NCI-H146 (cell line): ENCODE data around the gene CCIN.

Source experiments
- DNase-seq: peaks from one replicate; lab custom pipeline; 2025; lab: John Stamatoyannopoulos, UW

Gene CCIN

DNA sequence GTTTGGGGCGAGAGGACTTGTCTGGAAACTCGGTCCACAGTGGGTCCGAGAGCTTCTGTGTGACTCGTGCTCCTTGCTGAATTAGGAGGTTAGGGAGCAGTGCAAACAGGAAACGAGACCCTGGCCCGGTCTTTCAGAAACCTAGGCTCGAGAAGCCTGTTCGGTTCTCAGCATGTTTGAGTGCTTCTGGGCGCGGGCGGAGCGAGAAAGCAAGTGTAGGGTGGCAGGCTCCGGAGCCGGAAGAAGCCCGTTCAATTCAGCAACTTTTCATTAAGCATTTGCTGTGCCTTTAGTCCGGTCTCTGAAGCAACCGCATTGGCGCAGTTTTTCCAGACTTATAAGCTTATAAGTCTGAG, 22.1 kb downstream of the CCIN start:
- DNase-seq: peak; percentile 48

DNA sequence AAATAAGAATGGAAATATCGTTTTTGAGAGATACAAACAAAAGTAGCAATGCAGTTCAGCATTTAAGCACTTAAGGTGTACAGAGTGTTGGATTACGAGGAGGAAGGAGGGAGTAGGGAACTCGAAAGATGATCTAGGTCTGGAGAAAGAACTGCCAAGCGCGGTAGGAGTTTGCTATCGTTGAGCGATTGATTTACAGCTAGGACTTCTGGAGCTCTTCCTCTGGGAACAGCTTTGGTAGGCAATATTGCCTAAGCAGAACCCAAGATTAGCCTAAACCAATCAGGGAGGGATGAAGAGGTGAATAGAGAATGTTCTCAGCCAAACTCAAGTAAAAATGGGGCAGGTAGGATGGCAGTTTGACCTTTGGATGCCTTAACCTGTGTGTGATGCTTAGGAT, 22.5 kb downstream of the CCIN start:
- peak; percentile 16 for DNase-seq

DNA sequence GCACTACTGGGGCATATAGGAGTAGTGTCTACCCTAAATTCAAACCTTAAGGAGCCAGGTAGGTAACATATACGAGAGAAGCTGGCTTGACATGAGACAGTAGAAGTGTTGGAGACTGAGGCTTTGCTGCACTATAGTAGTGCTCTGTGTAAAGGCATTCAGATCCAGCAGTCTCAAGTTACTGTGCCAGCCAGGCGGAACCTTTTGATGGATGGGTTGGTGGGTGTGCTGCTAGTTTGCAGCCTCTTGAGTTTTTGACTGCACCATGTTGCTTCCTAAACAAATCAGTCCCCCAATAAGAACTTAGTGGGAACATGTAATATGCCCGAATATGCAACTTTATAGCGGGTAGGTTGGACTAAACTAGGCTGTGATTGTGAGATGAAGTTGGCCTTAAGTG, 23.0 kb downstream of the CCIN start:
- DNase-seq: no peak

DNA sequence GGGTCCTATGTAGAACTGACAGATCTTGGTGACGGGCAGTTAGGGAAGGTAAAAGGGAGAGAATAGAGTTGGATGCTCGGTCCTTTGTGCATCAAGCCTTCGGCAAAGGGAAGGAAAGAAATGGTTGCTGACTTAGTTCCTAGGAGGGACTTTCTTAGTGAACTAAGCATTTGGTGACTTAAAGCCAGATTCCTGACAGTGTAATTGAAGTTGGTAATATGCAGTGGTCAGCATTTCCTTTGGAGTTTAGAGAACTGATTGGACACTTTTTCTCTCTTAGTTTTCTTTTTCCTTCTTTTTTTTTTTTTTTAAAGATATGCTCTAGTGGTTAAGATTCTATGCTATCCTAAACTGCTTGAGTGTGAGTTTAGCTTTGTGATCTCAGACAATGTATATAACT, 23.8 kb downstream of the CCIN start:
- no peak for DNase-seq

DNA sequence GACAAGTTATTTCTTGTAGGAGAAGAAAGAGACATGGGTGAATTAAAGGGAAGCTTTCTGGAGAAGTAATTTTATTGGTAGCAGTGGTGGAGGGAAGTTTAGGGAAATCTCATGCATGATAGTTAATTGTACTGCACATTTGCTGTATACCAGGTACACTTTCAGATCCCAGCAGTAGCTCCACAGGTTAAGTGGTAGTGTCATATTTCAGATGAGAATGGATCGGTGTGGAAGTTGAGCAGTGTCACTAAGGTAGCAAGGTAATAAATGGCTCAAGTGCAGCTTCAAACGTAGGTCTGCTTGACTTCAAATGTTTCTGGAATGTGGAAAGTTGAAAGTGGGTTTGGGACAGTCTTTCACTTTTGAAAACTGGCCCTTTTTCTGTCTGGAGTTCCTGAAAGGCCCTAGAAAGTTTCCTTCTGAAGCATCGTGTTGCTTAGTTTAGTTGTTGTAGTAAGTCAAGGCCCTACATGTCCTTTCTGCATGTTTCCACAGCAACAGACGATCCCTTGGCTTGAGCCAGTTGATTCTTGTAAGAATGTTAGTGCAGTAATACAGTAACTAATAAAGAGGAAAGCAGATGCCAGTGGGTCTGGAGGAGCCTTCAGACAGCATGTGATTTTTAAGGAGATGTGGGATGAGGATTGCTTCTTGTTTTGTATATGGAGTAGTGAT, 25.3 kb downstream of the CCIN start:
- no peak for DNase-seq

DNA sequence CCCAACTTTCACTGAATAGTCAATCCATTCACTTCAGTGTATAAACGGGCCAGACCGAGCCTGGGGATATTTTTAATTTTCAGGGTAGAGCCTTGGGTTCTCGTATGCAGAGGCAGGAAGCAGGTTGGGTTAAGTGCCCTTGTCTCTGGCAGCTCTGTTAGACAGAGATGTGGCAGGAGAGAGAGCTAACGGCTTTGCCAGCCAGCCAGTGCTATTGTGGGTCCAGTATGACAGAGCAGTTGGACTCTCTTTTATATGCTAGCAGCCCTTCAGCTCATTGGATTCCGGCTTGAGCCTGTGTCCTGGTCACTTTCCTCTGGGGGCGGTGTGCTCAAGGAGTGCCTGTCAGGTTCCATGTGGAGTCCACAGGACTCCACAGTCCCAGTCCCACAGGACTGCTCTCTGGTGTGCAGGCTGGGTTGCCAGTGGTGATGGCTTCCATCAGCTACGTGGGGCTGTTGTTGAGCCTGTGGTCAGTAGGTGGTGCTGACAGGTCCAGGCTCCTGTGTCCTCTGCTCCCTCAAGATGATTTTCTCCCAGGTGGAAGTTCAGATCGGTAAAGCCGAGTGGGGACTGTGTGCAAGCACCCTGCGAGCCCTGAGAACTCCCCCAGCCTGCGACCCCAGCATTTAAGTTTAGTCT, 35.8 kb downstream of the CCIN start:
- DNase-seq: peak; percentile 13

DNA sequence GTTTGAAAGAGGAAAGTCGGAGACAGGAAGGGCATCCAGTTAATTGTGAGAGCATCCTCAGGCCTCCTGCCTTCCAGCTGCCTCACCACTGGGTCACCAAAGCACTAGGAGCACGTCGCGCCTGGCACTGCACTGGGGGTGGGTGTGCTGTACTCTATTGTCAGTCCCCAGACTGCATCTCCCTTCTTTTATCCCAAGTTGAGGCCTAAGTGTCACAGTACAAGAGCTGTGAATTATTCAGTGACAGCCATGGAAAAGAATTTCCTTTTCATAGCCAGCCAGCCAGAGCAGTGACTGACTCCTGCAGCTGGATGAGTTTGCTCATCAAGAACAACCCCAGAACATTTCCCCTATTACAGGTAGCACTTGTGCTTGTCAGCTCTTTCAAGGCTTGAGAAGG, 37.8 kb downstream of the CCIN start:
- no peak for DNase-seq

DNA sequence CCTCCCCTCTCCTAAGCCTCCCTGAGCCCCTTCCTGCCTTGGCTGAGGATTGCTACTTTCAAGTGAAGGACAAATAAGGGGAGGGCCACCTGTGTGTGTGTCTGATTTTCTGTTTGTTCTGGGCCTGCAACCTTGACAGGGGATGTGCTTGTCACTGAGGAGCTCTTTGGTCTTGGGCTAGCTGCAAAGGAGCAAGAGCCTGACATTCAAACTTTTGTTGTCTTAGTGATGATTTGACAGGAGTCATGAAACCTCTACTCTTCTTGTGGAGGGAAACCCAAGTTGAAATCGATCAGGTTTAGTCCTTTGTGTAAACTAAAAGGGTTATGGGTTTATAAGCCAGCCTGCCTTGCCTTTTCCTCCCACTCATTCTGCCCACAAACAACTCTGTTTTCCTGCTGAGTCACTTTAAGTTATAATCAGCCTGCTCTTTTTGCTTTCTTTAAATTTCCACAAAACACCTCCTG, 38.4 kb downstream of the CCIN start:
- DNase-seq: no peak

DNA sequence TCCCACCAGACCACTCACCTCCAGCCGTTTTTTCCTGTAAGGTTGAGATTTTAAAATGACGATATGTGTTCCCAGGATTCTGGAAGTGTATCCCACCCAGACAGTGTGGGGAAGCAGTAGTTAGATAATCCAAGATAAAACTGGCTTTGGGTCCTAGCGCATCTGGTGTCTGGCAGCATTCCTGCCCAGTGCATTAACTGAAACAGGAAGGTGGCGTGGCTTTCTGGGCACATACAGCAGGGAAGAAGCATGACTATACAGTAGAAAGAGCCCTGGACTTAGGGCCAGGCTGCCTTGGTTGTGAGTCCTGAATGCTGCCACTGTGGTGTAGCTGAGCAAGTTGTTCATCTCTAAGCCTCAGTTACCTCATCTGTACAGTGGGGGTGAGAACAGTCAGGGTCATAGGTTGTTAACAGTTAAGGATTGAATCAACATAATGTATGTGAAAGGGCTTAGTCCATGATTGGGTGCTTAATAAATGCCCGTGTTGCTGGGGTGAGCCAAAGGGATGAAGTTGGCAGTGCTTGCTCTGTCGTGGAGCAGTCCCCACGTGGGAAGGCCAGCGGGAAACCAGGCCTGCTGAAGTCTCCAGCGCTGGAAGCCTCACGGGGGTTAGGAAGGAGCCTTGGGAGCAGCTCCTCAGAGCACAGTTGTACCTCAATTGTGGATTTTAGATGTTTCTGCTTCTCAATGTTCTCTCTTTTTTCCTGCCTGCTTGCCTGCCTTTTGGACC, 39.5 kb downstream of the CCIN start:
- no peak for DNase-seq

DNA sequence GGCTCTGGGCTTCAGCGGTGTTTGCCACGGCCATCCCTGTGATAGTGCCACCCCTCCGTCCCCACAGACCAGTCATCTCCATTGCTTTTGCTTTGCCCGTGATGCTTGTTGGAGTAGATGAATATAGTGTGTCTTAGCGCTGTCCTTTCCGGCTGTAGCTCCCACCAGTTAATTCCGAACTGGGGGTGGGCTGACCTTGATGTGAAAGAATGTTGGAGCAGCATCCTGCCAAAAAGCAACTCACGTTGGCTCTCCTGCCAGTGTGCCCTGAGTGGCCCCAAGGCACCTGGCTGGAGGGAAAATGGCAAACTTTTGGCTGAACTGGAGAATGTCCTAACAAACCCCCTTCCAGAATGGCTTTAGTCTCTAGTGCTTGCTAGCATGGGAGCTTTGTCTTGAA, 41.5 kb downstream of the CCIN start:
- DNase-seq: no peak

DNA sequence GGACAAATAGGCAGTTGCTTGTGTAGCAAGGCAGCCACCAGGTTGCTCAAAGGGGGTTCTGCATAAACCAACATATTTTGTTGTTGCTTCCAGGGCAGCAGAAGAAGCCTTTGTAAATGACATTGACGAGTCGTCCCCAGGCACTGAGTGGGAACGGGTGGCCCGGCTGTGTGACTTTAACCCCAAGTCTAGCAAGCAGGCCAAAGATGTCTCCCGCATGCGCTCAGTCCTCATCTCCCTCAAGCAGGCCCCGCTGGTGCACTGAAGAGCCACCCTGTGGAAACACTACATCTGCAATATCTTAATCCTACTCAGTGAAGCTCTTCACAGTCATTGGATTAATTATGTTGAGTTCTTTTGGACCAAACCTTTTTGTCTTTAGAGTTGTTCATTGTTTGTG, 42.3 kb downstream of the CCIN start:
- no peak for DNase-seq

DNA sequence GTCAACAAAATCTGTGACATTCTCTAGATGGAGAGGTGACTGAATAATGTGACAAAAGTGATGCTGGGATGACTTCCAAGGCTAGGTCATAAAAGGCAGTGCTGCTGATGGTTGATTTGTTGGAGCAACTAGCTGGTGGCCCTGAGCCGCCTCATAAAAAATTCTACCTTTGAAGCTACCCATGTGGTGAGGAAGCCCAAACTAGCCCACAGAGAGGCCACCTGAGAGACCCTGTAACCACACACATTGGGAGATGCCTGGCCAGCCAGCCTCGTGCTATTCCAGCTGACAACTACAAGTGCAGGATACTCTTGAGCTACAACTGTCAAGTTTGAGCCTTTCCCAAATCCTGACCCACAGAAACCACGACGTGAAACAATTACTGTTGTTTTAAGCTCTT, 44.2 kb downstream of the CCIN start:
- DNase-seq: no peak

DNA sequence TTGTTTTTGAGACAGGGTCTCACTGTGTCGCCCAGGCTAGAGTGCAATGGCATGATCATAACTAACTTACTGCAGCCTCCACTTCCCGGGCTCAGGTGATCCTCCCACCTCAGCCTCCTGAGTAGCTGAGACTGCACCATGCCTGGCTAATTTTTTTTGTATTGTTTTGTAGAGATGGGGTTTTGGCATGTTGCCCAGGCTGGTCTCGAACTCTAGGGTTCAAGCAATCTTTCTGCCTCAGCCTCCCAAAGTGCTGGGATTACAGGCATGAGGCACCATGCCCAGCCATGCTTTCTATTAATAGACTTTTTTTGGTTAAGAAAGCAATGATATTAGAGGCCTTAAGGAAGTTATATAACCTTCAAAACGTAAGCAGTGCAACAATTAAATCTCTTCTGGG, 44.8 kb downstream of the CCIN start:
- DNase-seq: no peak

DNA sequence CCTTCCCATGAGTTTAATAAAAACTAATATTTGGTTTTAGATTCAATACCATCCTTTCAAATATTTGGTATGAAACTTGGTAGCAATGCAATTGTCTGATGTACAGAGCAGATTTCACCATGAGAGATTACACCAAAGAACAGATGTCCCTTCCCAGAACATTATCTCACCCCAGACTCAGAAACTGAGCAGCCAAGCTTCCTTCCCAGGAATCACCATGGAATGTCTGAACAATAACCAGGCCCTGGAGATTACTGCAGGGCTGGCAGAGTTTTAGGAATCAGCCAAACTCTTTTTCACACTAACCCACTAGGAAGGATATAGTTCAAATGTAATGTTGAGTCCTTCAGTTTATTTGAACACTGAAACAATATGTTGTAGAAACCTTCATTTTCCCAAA, 45.4 kb downstream of the CCIN start:
- no peak for DNase-seq

DNA sequence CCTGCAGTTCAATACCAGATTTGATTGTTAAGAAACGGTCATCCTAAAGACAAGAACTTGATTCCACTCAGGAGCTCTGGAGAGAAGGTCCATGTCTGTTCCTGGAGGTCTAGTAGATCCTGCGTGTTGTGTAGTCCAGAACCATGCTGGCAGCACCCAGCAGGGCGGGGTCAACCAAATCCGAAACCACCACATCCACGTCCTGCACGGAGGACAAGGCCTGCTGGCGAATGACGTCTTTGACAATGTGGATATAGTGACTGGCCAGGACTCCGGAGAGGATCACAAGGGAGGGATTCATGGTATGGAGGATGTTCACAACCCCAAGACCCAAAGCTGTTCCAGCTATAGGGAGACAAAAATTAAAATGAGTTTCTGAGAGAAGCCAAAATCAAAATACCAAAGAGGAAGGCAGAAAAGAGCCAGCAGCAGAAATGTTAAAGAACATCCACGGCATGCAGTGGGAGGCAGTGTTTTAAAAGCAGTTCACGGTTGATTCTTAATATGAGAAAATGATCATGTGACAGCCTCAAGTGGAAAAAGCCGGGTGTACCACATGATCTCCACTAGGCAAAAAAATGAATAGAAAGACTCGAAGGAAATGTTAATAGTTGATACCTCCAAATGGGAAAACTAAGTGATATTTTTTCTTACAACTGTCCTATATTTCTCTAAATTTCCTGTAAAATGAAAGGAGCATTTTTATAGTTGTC, 48.2 kb downstream of the CCIN start:
- no peak for DNase-seq

DNA sequence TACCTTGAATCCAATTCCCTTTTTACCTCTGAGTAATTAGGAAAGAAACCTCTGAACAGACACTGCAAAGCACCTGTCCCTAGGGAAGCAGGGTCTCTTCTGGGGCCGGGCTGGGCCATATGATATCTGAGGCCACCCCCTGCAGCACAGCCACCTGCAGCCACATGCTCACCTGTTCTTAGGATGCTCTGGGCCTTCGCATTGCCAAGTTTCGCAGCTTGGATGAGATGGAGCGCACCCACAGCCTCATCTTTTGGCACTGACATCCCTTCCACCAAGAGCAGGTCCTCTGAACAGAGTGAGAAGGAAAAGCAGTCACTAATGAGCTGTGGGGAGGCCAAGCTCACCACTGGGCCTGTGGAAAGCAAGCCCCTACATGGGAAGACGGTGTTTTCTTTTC, 48.8 kb downstream of the CCIN start:
- DNase-seq: peak; percentile 59

DNA sequence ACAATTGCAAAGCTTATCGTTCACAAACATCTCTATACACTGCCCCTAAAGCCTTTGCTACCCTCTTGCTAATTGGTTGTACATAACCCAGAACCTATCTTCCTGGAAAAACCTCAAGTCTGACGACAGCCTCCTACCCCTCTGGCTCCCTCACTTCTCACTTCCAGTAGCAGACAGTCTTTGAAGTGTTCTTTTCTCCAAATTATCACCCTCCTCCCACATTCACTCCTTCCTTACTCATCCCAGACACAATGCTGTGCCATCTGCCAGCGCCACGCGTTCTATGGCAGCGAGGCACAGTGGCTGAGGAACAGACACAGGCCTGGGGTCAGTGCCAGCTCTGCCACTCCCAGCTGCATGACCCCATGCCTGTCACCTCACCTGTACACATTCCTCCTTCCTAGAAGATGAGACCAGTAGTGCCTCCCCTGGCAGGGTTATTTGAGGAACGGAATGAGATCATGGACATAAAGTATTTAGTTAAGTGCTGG, 49.3 kb downstream of the CCIN start:
- DNase-seq: no peak
